ENCODE measurements around the gene NLRC5. TPM values are rescaled to one million over a fixed set of nuclear protein-coding genes. Genes with fewer than 3 reads are reported as not detected.

NLRC5 gene
- total RNA-seq, 5 donors from 2014 or later (not counting 1 experiment from before 2014, with no cell fraction given) = 390 to 711 (median 496) TPM

- Mint-ChIP-seq H3K4me1 (peaks cover 8 to 20% (median 14%) of the 10 kb centered on the region in 3 donors), H3K27ac (no peak overlapping the region), H3K27me3 (no peaks in the 10 kb centered on the region), H3K4me3 (no peak overlapping the region), H3K9me3 (no peaks in the 10 kb centered on the region), H3K36me3 (peaks cover 4% of the 10 kb centered on the region)
- Histone ChIP-seq H3K36me3 (ENCODE audit: control insufficient read depth in 2 of 2, extremely low read depth in 1 of 2, insufficient read depth in 1 of 2, low read length in 1 of 2) (peaks cover 0 to 12% of the 10 kb centered on the region in 2 donors), H3K4me1 (ENCODE audit: control insufficient read depth in 1 of 2, extremely low read depth in 1 of 2, insufficient read depth in 2 of 2, low read length in 2 of 2) (peaks cover 0 to 6% of the 10 kb centered on the region in 2 experiments), H3K27me3 (replicated peaks in 1 of 2; ENCODE audit: control insufficient read depth in 2 of 2, extremely low read depth in 1 of 2, insufficient read depth in 2 of 2, low read length in 1 of 2) (no peaks in the 10 kb centered on the region), H3K4me3 (ENCODE audit: control insufficient read depth in 1 of 2, extremely low read depth in 1 of 2, low read length in 1 of 2) (no peak overlapping the region), H3K9me3 (no peaks in the 10 kb centered on the region), H3K27ac (ENCODE audit: low read length) (no peak overlapping the region)
- WGBS (ENCODE audit: insufficient coverage) = 94% methylated on average over 2 of the region's 4 CpGs
- no peak for ATAC-seq (replicated peaks in 1 of 4)
- DNase-seq = no peak
- POLR2A ChIA-PET = interaction anchor here in 1 of 2 donors (0.5 kb wide), 1 partner anchor 12 kb away, joined by 3 read pairs; no protein-coding TSS in a partner anchor
- CTCF ChIA-PET = interaction anchor here (1.9 to 4.0 kb wide), 2 partner anchors 83 to 157 kb away, joined by 5 to 14 read pairs; no protein-coding TSS in a partner anchor
These were observed 39.3 kb upstream of the NLRC5 start for GRCh38 chr16:56950051-56950450.

GRCh38 chr16:56950455-56950854 lies 38.9 kb upstream of the NLRC5 start:
- Mint-ChIP-seq H3K27ac (no peak overlapping the region), H3K4me1 (peaks cover 8 to 20% (median 13%) of the 10 kb centered on the region in 3 donors), H3K4me3 (no peak overlapping the region), H3K9me3 (no peaks in the 10 kb centered on the region), H3K27me3 (no peaks in the 10 kb centered on the region), H3K36me3 (peaks cover 3% of the 10 kb centered on the region)
- H3K4me1 ChIP-seq (ENCODE audit: control insufficient read depth in 1 of 2, extremely low read depth in 1 of 2, insufficient read depth in 2 of 2, low read length in 2 of 2) = peaks cover 0 to 6% of the 10 kb centered on the region in 2 experiments
- 83% methylated on average over 7 of the region's 7 CpGs for WGBS (ENCODE audit: insufficient coverage)
- no peak for DNase-seq
- ATAC-seq (replicated peaks in 1 of 4) = no peak
- no peak overlapping the region for H3K27ac ChIP-seq (ENCODE audit: low read length)
- H3K9me3 ChIP-seq = no peaks in the 10 kb centered on the region
- H3K4me3 ChIP-seq (ENCODE audit: control insufficient read depth in 1 of 2, extremely low read depth in 1 of 2, low read length in 1 of 2) = no peak overlapping the region
- peaks cover 0 to 8% of the 10 kb centered on the region in 2 donors for H3K36me3 ChIP-seq (ENCODE audit: control insufficient read depth in 2 of 2, extremely low read depth in 1 of 2, insufficient read depth in 1 of 2, low read length in 1 of 2)
- no peaks in the 10 kb centered on the region for H3K27me3 ChIP-seq (replicated peaks in 1 of 2; ENCODE audit: control insufficient read depth in 2 of 2, extremely low read depth in 1 of 2, insufficient read depth in 2 of 2, low read length in 1 of 2)
- ChIA-PET POLR2A (interaction anchor here in 1 of 2 donors (0.5 kb wide), 1 partner anchor 12 kb away, joined by 3 read pairs; no protein-coding TSS in a partner anchor), CTCF (interaction anchor here (0.6 to 4.0 kb wide), 3 partner anchors 16 to 157 kb away, joined by 5 to 14 read pairs (median 5); no protein-coding TSS in a partner anchor)

GRCh38 chr16:56950881-56951771 lies 38.2 kb upstream of the NLRC5 start:
- Histone ChIP-seq H3K36me3 (ENCODE audit: control insufficient read depth in 2 of 2, extremely low read depth in 1 of 2, insufficient read depth in 1 of 2, low read length in 1 of 2) (peaks cover 0 to 5% of the 10 kb centered on the region in 2 donors), H3K4me1 (ENCODE audit: control insufficient read depth in 1 of 2, extremely low read depth in 1 of 2, insufficient read depth in 2 of 2, low read length in 2 of 2) (peaks cover 0 to 6% of the 10 kb centered on the region in 2 experiments), H3K9me3 (no peaks in the 10 kb centered on the region), H3K27me3 (replicated peaks in 1 of 2; ENCODE audit: control insufficient read depth in 2 of 2, extremely low read depth in 1 of 2, insufficient read depth in 2 of 2, low read length in 1 of 2) (no peaks in the 10 kb centered on the region), H3K4me3 (ENCODE audit: control insufficient read depth in 1 of 2, extremely low read depth in 1 of 2, low read length in 1 of 2) (no peak overlapping the region), H3K27ac (ENCODE audit: low read length) (no peak overlapping the region)
- ChIA-PET POLR2A (interaction anchor here (0.6 to 0.7 kb wide), 2 partner anchors 182 to 1563 kb away, joined by 3 to 12 read pairs; no protein-coding TSS in a partner anchor), CTCF (interaction anchor here (0.6 to 4.0 kb wide), 8 partner anchors 16 to 435 kb away, joined by 3 to 14 read pairs (median 5); no protein-coding TSS in a partner anchor)
- H3K4me3 Mint-ChIP-seq = no peak overlapping the region
- ATAC-seq (replicated peaks in 1 of 4) (peak; percentile 79 to 90 (median 82)), DNase-seq (peak in 29 of 35 experiments; percentile 14 to 65 (median 35))
- H3K4me1 Mint-ChIP-seq = peaks cover 8 to 20% (median 13%) of the 10 kb centered on the region in 3 donors
- no peaks in the 10 kb centered on the region for H3K27me3 Mint-ChIP-seq
- WGBS (ENCODE audit: insufficient coverage) = 82% methylated on average over 13 of the region's 15 CpGs
- peak overlapping the region in 1 of 2 donors; percentile 7 for H3K27ac Mint-ChIP-seq
- H3K36me3 Mint-ChIP-seq = peaks cover 3% of the 10 kb centered on the region
- no peaks in the 10 kb centered on the region for H3K9me3 Mint-ChIP-seq

GRCh38 chr16:56953006-56953405 lies 36.4 kb upstream of the NLRC5 start:
- Histone ChIP-seq H3K27ac (ENCODE audit: low read length) (no peak overlapping the region), H3K4me3 (ENCODE audit: control insufficient read depth in 1 of 2, extremely low read depth in 1 of 2, low read length in 1 of 2) (no peak overlapping the region), H3K36me3 (ENCODE audit: control insufficient read depth in 2 of 2, extremely low read depth in 1 of 2, insufficient read depth in 1 of 2, low read length in 1 of 2) (no peaks in the 10 kb centered on the region), H3K4me1 (ENCODE audit: control insufficient read depth in 1 of 2, extremely low read depth in 1 of 2, insufficient read depth in 2 of 2, low read length in 2 of 2) (peaks cover 0 to 6% of the 10 kb centered on the region in 2 experiments), H3K9me3 (no peaks in the 10 kb centered on the region), H3K27me3 (replicated peaks in 1 of 2; ENCODE audit: control insufficient read depth in 2 of 2, extremely low read depth in 1 of 2, insufficient read depth in 2 of 2, low read length in 1 of 2) (no peaks in the 10 kb centered on the region)
- Mint-ChIP-seq H3K9me3 (no peaks in the 10 kb centered on the region), H3K36me3 (no peaks in the 10 kb centered on the region), H3K27ac (no peak overlapping the region), H3K4me1 (peaks cover 6 to 16% (median 13%) of the 10 kb centered on the region in 3 donors), H3K4me3 (no peak overlapping the region), H3K27me3 (no peaks in the 10 kb centered on the region)
- DNase-seq (no peak), ATAC-seq (replicated peaks in 1 of 4) (no peak)
- whole genome bisulfite sequencing (ENCODE audit: insufficient coverage) = 64% methylated on average over 4 of the region's 6 CpGs
- ChIA-PET CTCF (interaction anchor here (0.7 to 4.0 kb wide), 5 partner anchors 18 to 160 kb away, joined by 3 to 14 read pairs (median 4); no protein-coding TSS in a partner anchor), POLR2A (no interaction called here)

- 100% methylated on average over 1 of the region's 4 CpGs for whole genome bisulfite sequencing (ENCODE audit: insufficient coverage)
- Histone ChIP-seq H3K27me3 (replicated peaks in 1 of 2; ENCODE audit: control insufficient read depth in 2 of 2, extremely low read depth in 1 of 2, insufficient read depth in 2 of 2, low read length in 1 of 2) (no peaks in the 10 kb centered on the region), H3K27ac (ENCODE audit: low read length) (no peak overlapping the region), H3K36me3 (ENCODE audit: control insufficient read depth in 2 of 2, extremely low read depth in 1 of 2, insufficient read depth in 1 of 2, low read length in 1 of 2) (no peaks in the 10 kb centered on the region), H3K4me1 (ENCODE audit: control insufficient read depth in 1 of 2, extremely low read depth in 1 of 2, insufficient read depth in 2 of 2, low read length in 2 of 2) (peaks cover 0 to 5% of the 10 kb centered on the region in 2 experiments), H3K9me3 (no peaks in the 10 kb centered on the region), H3K4me3 (ENCODE audit: control insufficient read depth in 1 of 2, extremely low read depth in 1 of 2, low read length in 1 of 2) (no peak overlapping the region)
- POLR2A ChIA-PET = no interaction called here
- Mint-ChIP-seq H3K27ac (no peak overlapping the region), H3K9me3 (no peaks in the 10 kb centered on the region), H3K36me3 (no peaks in the 10 kb centered on the region), H3K4me1 (peaks cover 2 to 5% (median 5%) of the 10 kb centered on the region in 3 donors), H3K4me3 (no peak overlapping the region), H3K27me3 (no peaks in the 10 kb centered on the region)
- no peak for DNase-seq
- no peak for ATAC-seq (replicated peaks in 1 of 4)
- CTCF ChIA-PET = no interaction called here
These were observed 33.3 kb upstream of the NLRC5 start for GRCh38 chr16:56956076-56956475.

- no peak for DNase-seq
- no peaks in the 10 kb centered on the region for H3K9me3 ChIP-seq
- H3K9me3 Mint-ChIP-seq = no peaks in the 10 kb centered on the region
These were observed 32.6 kb upstream of the NLRC5 start for GRCh38 chr16:56956756-56957155.

More at GRCh38 chr16:56956756-56957155, 32.6 kb upstream of the NLRC5 start:
- H3K4me1 ChIP-seq (ENCODE audit: control insufficient read depth in 1 of 2, extremely low read depth in 1 of 2, insufficient read depth in 2 of 2, low read length in 2 of 2) = no peaks in the 10 kb centered on the region
- no CpG with 5 or more reads among the region's 4 CpGs for WGBS (ENCODE audit: insufficient coverage)
- H3K36me3 ChIP-seq (ENCODE audit: control insufficient read depth in 2 of 2, extremely low read depth in 1 of 2, insufficient read depth in 1 of 2, low read length in 1 of 2) = no peaks in the 10 kb centered on the region
- Mint-ChIP-seq H3K27me3 (no peaks in the 10 kb centered on the region), H3K4me3 (no peak overlapping the region), H3K36me3 (no peaks in the 10 kb centered on the region), H3K27ac (no peak overlapping the region), H3K4me1 (no peaks in the 10 kb centered on the region)
- ChIA-PET CTCF (interaction anchor here (0.8 to 1.0 kb wide), 2 partner anchors 9 to 11 kb away, joined by 3 read pairs; no protein-coding TSS in a partner anchor), POLR2A (no interaction called here)
- H3K27ac ChIP-seq (ENCODE audit: low read length) = no peak overlapping the region
- no peak overlapping the region for H3K4me3 ChIP-seq (ENCODE audit: control insufficient read depth in 1 of 2, extremely low read depth in 1 of 2, low read length in 1 of 2)
- ATAC-seq (replicated peaks in 1 of 4) = no peak
- no peaks in the 10 kb centered on the region for H3K27me3 ChIP-seq (replicated peaks in 1 of 2; ENCODE audit: control insufficient read depth in 2 of 2, extremely low read depth in 1 of 2, insufficient read depth in 2 of 2, low read length in 1 of 2)

Measured in T-cell (primary cell).